Keratinocyte (primary cell): ENCODE data around the gene MTA1. TPM values are rescaled to one million over a fixed set of nuclear protein-coding genes. Genes with fewer than 3 reads are reported as not detected.

Experiments used
- DNase-seq: peaks from one replicate; pipeline ENCODE4 v3.0.0-alpha.2; 2011; ENCODE audit warnings: low read depth, missing footprints, low spot score
- FAIRE-seq: peaks from 2 replicates; lab custom pipeline; 2011; peaks lifted over from hg19 to GRCh38; lab: Jason Lieb, UNC
- H2AFZ ChIP-seq: 2 replicates; pipeline ENCODE4 v1.6.0; 2012; ENCODE audit warnings: low read length, control low read depth, inconsistent platforms; ENCODE audit not compliant: control insufficient read depth
- H3K27ac ChIP-seq: 2 replicates; pipeline ENCODE4 v1.5.1; 2011; ENCODE audit warnings: low read length; ENCODE audit not compliant: control insufficient read depth, insufficient read depth
- H3K27me3 ChIP-seq: 3 replicates; pipeline ENCODE4 v1.6.0; 2011; ENCODE audit warnings: low read length; ENCODE audit not compliant: control insufficient read depth, insufficient read depth; ENCODE audit errors: extremely low read depth
- H3K36me3 ChIP-seq, 2 experiments: 2 replicates in 1 of 2; 3 replicates in 1 of 2; pipeline ENCODE4 v1.5.1; 2011; ENCODE audit warnings: low read length in 2 of 2, mild to moderate bottlenecking in 1 of 2; ENCODE audit not compliant: control insufficient read depth in 2 of 2, insufficient read depth in 2 of 2; ENCODE audit errors: extremely low read depth in 1 of 2
- H3K4me1 ChIP-seq: 3 replicates; pipeline ENCODE4 v1.5.1; 2011; ENCODE audit warnings: low read length; ENCODE audit not compliant: control insufficient read depth, insufficient read depth; ENCODE audit errors: extremely low read depth
- H3K4me2 ChIP-seq: 3 replicates; pipeline ENCODE4 v1.6.0; 2011; ENCODE audit warnings: low read depth, low read length; ENCODE audit not compliant: control insufficient read depth, insufficient read depth; ENCODE audit errors: extremely low read depth
- H3K4me3 ChIP-seq, 3 experiments: fragments of 200-600 bp in 1 of 3; sonication (generic) in 1 of 3; 2 replicates in 2 of 3; 3 replicates in 1 of 3; pipeline ENCODE4 v1.5.1; 2011 to 2016; ENCODE audit warnings: low read length in 3 of 3, mild to moderate bottlenecking in 3 of 3, control low read depth in 2 of 3, inconsistent platforms in 1 of 3, low read depth in 1 of 3, mixed read lengths in 1 of 3, mixed run types in 1 of 3, moderate library complexity in 1 of 3; ENCODE audit not compliant: control insufficient read depth in 2 of 3, insufficient read depth in 2 of 3; ENCODE audit errors: extremely low read depth in 1 of 3
- H3K79me2 ChIP-seq: 2 replicates; pipeline ENCODE4 v1.6.0; 2012; ENCODE audit warnings: low read length; ENCODE audit not compliant: control insufficient read depth, insufficient read depth
- H3K9ac ChIP-seq: 3 replicates; pipeline ENCODE4 v1.6.0; 2011; ENCODE audit warnings: low read length; ENCODE audit not compliant: control insufficient read depth, insufficient read depth; ENCODE audit errors: extremely low read depth
- H3K9me1 ChIP-seq: 3 replicates; pipeline ENCODE4 v1.6.0; 2011; ENCODE audit warnings: low read length; ENCODE audit not compliant: control insufficient read depth, insufficient read depth; ENCODE audit errors: extremely low read depth
- H3K9me3 ChIP-seq: 2 replicates; pipeline ENCODE4 v1.5.1; 2012; ENCODE audit warnings: low read depth, low read length; ENCODE audit not compliant: control insufficient read depth
- H4K20me1 ChIP-seq: 3 replicates; pipeline ENCODE4 v1.6.0; 2011; ENCODE audit warnings: low read length; ENCODE audit not compliant: control insufficient read depth, insufficient read depth; ENCODE audit errors: extremely low read depth
- EZH2 ChIP-seq: IDR thresholded peaks from one replicate; pipeline ENCODE4 v1.6.1; 2012; ENCODE audit warnings: inconsistent platforms, mild to moderate bottlenecking, low read length, moderate library complexity
- dilution Hi-C: fragments of 300-500 bp; cut with MboI; formaldehyde crosslinking; loops from one replicate; pipeline ENCODE4 v1.7.0; 2020; ENCODE audit warnings: low sequenced_read_pairs; ENCODE audit not compliant: extremely low pct_ligation_motif_present
- polyA plus RNA-seq, 5 experiments: library from polyadenylated mRNA; depleted of rRNA in 3 of 5; stranded (reverse) in 3 of 5; stranded (forward) in 1 of 5; unstranded in 1 of 5; fragments of >200 nt; gene quantifications; 1 replicate in 1 of 5; 2 replicates in 3 of 5; 3 replicates in 1 of 5; pipeline versions ENCODE4 v1.2.1 to v1.2.3, GENCODE V29; 2011 to 2012; ENCODE audit warnings: missing spikeins in 2 of 5, low read depth in 1 of 5, low replicate concordance in 1 of 5
- TF ChIP-seq, protein P1 (sequence below), 3 experiments: IDR thresholded peaks in 1 of 3; conservative IDR thresholded peaks in 1 of 3; optimal IDR thresholded peaks in 1 of 3; 2 replicates in 2 of 3; 3 replicates in 1 of 3; pipeline versions ENCODE3 to v1.5.1; 2011; ENCODE audit warnings: low read length in 3 of 3, mild to moderate bottlenecking in 3 of 3, moderate library complexity in 2 of 3, control low read depth in 1 of 3, inconsistent platforms in 1 of 3; ENCODE audit not compliant: insufficient read depth in 2 of 3; ENCODE audit errors: extremely low read depth in 1 of 3

MTA1 gene
- polyA plus RNA-seq, 1 donor (not counting 4 experiments of a cell fraction or from before 2014, with no cell fraction given), result 33.6 TPM

DNA sequence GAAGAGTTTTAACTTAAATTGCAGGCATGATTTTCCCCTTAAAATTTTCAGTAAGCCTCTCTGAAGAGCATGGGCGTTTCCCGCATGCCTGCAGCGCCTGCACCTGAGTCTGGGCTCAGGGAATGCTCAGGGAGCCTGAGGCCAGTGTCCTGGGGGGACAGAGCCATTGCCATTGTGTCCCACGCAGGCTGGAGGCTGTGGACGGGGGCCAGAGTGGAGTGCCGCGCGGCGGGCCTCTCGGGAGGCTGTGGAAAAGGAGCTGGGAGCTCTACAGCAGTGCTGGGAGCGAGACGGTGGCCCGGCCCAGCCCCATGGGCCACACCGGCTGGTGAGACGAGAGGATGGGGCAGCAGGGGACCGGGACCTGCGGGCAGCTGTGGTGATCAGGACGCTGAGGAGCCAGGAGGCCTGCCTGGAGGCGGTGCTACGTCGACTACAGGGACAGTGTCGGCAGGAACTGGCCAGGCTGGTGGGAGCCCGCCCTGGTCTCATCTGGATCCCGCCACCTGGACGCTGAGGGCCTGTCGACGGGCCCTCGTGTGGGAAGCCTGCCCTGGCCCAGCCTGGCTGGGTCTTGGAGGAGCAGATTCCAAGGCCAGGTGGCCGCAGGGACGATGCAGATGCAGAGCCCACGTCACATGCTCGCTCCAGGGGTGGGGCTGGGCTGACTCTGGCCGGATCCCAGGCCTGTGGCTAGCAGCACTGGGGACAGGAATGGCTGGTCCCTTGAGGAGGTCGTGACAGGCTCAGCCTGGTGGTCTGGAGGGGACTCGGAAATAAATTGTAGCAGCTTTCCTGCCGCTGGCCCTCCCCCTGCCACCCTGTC is 79.0 kb downstream of the MTA1 start:
- Histone ChIP-seq H3K4me2 (no peak overlapping the region), H3K79me2 (no peaks in the 10 kb centered on the region), H3K36me3 (peaks cover 0 to 3% of the 10 kb centered on the region in 2 experiments), H3K27ac (no peak overlapping the region), H3K9me1 (no peaks in the 10 kb centered on the region), H4K20me1 (no peaks in the 10 kb centered on the region), H3K9ac (no peak overlapping the region), H3K4me1 (peaks cover 6% of the 10 kb centered on the region), H2AFZ (no peak overlapping the region), H3K27me3 (no peaks in the 10 kb centered on the region), H3K9me3 (no peaks in the 10 kb centered on the region), H3K4me3 (no peak overlapping the region)
- DNase-seq (no peak), FAIRE-seq (no peak)
- TF ChIP-seq, protein P1, sequence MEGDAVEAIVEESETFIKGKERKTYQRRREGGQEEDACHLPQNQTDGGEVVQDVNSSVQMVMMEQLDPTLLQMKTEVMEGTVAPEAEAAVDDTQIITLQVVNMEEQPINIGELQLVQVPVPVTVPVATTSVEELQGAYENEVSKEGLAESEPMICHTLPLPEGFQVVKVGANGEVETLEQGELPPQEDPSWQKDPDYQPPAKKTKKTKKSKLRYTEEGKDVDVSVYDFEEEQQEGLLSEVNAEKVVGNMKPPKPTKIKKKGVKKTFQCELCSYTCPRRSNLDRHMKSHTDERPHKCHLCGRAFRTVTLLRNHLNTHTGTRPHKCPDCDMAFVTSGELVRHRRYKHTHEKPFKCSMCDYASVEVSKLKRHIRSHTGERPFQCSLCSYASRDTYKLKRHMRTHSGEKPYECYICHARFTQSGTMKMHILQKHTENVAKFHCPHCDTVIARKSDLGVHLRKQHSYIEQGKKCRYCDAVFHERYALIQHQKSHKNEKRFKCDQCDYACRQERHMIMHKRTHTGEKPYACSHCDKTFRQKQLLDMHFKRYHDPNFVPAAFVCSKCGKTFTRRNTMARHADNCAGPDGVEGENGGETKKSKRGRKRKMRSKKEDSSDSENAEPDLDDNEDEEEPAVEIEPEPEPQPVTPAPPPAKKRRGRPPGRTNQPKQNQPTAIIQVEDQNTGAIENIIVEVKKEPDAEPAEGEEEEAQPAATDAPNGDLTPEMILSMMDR (optimal IDR thresholded peaks at IDR 0.05 in 1 of 3, IDR thresholded peaks at IDR 0.05 in 1 of 3, conservative IDR thresholded peaks at IDR 0.05 in 1 of 3; ENCODE audit: extremely low read depth in 1 of 3, insufficient read depth in 2 of 3, low read length in 3 of 3), result no peak
- no peak for TF ChIP-seq EZH2
- dilution Hi-C loops, result no loop called here

DNA sequence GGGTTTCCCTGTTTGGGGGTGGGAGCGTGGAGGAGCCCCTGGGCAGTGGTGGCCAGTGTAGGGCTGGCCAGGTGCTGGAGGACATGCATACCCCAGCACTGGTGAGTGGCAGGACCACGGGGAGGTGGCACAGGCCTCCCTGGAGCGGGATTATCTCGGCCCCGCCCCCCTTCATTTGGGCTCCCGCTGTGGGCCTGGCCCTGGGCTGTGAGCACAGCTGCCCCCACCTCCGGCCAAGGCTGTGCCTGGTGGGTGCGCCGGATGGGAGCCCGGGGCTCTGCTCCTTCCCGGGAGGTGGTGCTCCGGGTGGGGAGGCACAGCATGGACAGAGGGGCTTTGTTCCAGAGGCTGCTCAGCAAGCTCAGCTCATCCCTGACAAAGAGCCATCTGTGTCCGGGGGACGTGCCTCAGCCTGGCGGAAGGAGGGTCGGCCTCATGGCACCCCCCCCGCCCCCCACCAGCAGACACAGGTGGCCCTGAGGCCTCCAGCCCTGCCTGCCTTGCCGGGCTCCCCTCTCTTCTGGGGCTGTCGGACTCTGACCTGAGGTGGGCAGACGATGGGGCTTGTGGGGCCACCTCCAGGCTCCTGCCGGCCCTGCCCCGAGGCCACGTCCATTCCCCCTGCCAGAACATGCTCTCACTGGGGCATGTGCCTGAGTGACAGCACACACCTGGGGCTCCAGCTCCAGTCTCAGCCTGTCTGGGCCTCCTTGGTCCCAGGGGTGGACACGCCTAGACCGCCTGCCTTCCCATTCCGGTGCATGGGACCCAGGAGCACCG is 79.8 kb downstream of the MTA1 start:
- DNase-seq (no peak), FAIRE-seq (no peak)
- Histone ChIP-seq H3K9ac (no peak overlapping the region), H3K79me2 (no peaks in the 10 kb centered on the region), H3K9me1 (no peaks in the 10 kb centered on the region), H3K4me2 (no peak overlapping the region), H3K27ac (no peak overlapping the region), H3K9me3 (no peaks in the 10 kb centered on the region), H3K27me3 (no peaks in the 10 kb centered on the region), H2AFZ (no peak overlapping the region), H3K4me3 (no peak overlapping the region), H3K4me1 (peaks cover 6% of the 10 kb centered on the region), H4K20me1 (no peaks in the 10 kb centered on the region), H3K36me3 (peaks cover 0 to 3% of the 10 kb centered on the region in 2 experiments)
- TF ChIP-seq EZH2, result no peak
- TF ChIP-seq, protein P1 (optimal IDR thresholded peaks at IDR 0.05 in 1 of 3, IDR thresholded peaks at IDR 0.05 in 1 of 3, conservative IDR thresholded peaks at IDR 0.05 in 1 of 3; ENCODE audit: extremely low read depth in 1 of 3, insufficient read depth in 2 of 3, low read length in 3 of 3), result no peak
- dilution Hi-C loops, result no loop called here
